Measurements from ENCODE around the gene ASIC3. TPM values are rescaled to one million over a fixed set of nuclear protein-coding genes. Genes with fewer than 3 reads are reported as not detected.

Gene ASIC3
- total and polyA plus RNA-seq, 8 donors, result 0.29 to 25.9 (median 3.2) TPM

DNA sequence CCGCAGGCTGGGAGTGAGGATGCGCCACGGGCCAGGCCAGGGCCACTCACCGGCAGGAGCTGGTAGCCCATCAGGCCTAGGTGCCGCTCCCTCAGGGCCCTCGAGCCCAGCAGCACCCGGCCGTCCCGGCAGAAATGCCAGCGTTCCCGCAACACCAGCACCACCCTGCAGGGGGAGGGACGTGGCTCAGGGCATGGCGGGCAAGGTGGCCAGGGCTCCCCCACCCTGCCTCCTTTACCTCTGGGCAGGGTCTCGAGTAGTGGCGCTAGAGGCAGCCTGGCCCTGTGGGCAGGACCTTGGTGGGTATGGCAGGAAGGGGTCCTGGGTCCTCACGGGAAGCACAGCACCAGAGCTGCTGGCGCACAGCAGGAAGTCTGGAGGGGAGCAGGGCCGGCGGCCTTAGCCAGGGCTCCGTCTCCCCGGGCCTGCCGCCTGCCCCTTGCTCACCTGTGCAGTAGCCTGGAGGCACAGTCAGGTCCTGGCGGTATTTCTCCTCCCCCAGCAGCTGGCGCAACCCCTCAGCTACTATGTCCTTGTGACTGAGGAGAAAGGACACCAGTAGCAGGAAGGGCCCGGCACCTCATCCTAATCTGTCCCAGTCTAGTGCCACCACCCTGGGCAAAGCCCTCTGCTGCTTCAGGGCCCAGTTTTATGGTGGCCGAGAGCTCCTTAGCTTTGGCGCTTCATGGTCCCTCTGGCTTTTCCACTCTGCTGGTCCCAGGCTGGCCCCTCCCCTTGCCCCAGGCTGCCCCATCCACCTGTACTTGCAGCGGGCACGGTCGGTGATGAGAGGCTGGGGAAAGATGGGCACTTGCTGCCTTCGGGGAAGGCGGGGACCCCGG is 28.8 kb downstream of the ASIC3 start:
- Histone ChIP-seq H3K27ac (peak overlapping the region; percentile 15 to 97 (median 62)), H3K9me3 (no peaks in the 10 kb centered on the region), H3K27me3 (no peaks in the 10 kb centered on the region), H3K4me1 (peaks cover 45 to 55% (median 53%) of the 10 kb centered on the region in 4 donors), H3K36me3 (peaks cover 40 to 57% (median 56%) of the 10 kb centered on the region in 4 donors), H3K4me3 (no peak overlapping the region)
- no peak for TF ChIP-seq POLR2A (IDR thresholded peaks at IDR 0.05)
- TF ChIP-seq, protein P1, sequence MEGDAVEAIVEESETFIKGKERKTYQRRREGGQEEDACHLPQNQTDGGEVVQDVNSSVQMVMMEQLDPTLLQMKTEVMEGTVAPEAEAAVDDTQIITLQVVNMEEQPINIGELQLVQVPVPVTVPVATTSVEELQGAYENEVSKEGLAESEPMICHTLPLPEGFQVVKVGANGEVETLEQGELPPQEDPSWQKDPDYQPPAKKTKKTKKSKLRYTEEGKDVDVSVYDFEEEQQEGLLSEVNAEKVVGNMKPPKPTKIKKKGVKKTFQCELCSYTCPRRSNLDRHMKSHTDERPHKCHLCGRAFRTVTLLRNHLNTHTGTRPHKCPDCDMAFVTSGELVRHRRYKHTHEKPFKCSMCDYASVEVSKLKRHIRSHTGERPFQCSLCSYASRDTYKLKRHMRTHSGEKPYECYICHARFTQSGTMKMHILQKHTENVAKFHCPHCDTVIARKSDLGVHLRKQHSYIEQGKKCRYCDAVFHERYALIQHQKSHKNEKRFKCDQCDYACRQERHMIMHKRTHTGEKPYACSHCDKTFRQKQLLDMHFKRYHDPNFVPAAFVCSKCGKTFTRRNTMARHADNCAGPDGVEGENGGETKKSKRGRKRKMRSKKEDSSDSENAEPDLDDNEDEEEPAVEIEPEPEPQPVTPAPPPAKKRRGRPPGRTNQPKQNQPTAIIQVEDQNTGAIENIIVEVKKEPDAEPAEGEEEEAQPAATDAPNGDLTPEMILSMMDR (IDR thresholded peaks at IDR 0.05), result peak in 3 of 7 experiments; percentile 7 to 20 (median 17)
- TF ChIP-seq POLR2AphosphoS5 (IDR thresholded peaks at IDR 0.05), result peak in 1 of 3 donors; percentile 17
- no peak for TF ChIP-seq EP300 (IDR thresholded peaks at IDR 0.05)
- intact Hi-C loops (cut with DNase I; ENCODE audit: low total_unique reads), result no loop called here
- WGBS, 5 donors, result 47 to 70% (median 54%) methylated on average over 15 to 33 of the region's 33 CpGs
- DNase-seq, result peak in 1 of 2 donors; percentile 47

DNA sequence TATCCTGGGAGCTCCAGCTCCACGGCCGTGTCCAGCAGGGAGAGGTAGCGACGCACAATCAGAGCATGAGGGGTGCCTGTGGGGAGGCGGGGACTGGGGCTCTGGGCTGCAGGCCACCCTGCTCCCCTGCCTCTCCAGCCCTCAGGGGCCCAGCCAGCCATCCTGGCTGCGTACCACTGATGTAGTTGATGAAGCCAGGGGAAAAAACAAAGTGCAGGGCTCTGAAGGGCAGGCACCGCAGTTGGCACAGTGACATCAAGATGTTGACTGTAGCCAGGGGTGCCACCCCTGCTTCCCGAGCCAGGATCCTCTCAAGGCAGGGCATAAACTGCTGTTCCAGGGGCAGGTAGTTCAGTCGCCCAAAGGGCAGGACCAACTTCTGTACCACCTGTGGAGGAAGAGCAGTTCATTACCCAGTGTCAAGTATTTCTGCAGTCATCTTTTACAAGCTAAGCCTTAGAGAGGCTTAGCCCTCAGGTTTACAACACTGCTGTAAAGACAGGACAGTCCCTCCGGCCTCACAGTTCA is 29.4 kb downstream of the ASIC3 start:
- DNase-seq, result peak in 1 of 2 donors; percentile 66
- H3K36me3 ChIP-seq, result peaks cover 34 to 51% (median 49%) of the 10 kb centered on the region in 4 donors
- H3K27ac ChIP-seq, result peak overlapping the region; percentile 36 to 97 (median 62)
- no peaks in the 10 kb centered on the region for H3K27me3 ChIP-seq
- H3K4me3 ChIP-seq, result no peak overlapping the region
- peaks cover 52 to 62% (median 60%) of the 10 kb centered on the region in 4 donors for H3K4me1 ChIP-seq
- TF ChIP-seq EP300 (IDR thresholded peaks at IDR 0.05) (no peak), POLR2AphosphoS5 (IDR thresholded peaks at IDR 0.05) (no peak), POLR2A (IDR thresholded peaks at IDR 0.05) (no peak)
- TF ChIP-seq, protein P1 (IDR thresholded peaks at IDR 0.05), result no peak
- intact Hi-C loops (cut with DNase I; ENCODE audit: low total_unique reads), result no loop called here
- WGBS, 5 donors, result 33 to 59% (median 39%) methylated on average over 8 to 10 of the region's 10 CpGs
- H3K9me3 ChIP-seq, result no peaks in the 10 kb centered on the region

DNA sequence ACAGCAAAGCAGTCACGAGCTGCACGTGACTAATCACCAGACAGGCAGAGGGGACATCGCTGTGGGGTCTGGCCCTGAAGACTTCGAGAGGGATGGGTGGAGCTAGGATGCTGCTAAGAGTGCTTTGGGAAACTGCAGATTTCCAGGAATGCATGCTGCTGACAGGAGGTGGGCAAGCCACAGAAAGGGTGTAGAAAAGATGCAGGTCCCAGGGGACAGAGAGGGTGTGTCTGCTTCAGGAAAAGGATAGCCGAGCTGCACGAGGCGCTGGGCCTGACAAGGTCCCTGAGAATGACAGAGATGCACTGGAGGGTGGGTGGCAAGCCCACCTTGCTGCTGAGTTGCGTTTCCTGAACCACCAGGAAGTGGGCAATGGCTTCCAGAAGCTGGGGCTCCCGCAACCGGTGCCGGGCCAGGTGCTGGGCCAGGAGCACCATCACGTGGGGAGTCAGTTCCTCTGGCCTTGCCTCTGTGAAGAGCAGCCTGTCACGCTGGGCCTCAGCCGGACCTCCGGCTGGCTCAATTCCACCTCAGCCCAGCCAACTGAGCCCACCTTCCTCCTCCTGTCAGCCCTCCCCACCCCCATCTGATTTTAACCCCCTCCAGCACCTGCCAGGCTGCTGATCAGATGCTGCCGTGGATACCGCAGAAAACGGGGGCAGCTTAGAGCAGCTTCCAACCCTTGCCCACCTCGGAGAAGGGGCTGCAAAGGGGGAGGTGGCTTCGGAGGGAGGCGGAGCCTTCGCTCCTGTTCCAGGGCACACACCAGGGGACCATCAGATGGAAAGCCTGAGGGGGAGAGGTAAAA is 30.1 kb downstream of the ASIC3 start:
- Histone ChIP-seq H3K9me3 (no peaks in the 10 kb centered on the region), H3K27me3 (no peaks in the 10 kb centered on the region), H3K4me1 (peaks cover 53 to 65% (median 63%) of the 10 kb centered on the region in 4 donors), H3K36me3 (peaks cover 28 to 44% (median 42%) of the 10 kb centered on the region in 4 donors), H3K4me3 (no peak overlapping the region), H3K27ac (peak overlapping the region; percentile 6 to 97 (median 41))
- 41 to 55% (median 47%) methylated on average over 14 to 22 of the region's 22 CpGs for WGBS, 5 donors
- DNase-seq, result no peak
- intact Hi-C loops (cut with DNase I; ENCODE audit: low total_unique reads), result no loop called here
- TF ChIP-seq POLR2AphosphoS5 (IDR thresholded peaks at IDR 0.05), result no peak
- TF ChIP-seq, protein P1 (IDR thresholded peaks at IDR 0.05), result no peak
- TF ChIP-seq EP300 (IDR thresholded peaks at IDR 0.05), result no peak

All from stomach (tissue), 9 donors.